Measurements from ENCODE around the gene DSE.

GRCh38 chr6:116395647-116396046 lies 24.9 kb downstream of the DSE start:
- TF ChIP-seq CTCF (conservative IDR thresholded peaks at IDR 0.05) (no peak), EZH2 (IDR thresholded peaks at IDR 0.05; ENCODE audit: low read depth) (no peak)

Measured in PC-9 (cell line).